ENCODE measurements around the gene MBD5. TPM values are rescaled to one million over a fixed set of nuclear protein-coding genes. Genes with fewer than 3 reads are reported as not detected.
A peak's percentile ranks its signal among the peaks of the same experiment; 100 is the strongest.

MBD5 gene
- total and polyA plus RNA-seq, 9 donors, result 12.2 to 23.6 (median 19.6) TPM

GRCh38 chr2:148501545-148501944 is 480.7 kb downstream of the MBD5 start:
- Histone ChIP-seq H3K9me3 (replicated peaks; ENCODE audit: control insufficient read depth, low read depth, low read length) (no peaks in the 10 kb centered on the region), H3K4me3 (ENCODE audit: low read length) (no peak overlapping the region), H3K27ac (ENCODE audit: low read length) (no peak overlapping the region), H3K4me1 (ENCODE audit: control insufficient read depth, insufficient read depth, low read length) (no peaks in the 10 kb centered on the region), H3K36me3 (ENCODE audit: control insufficient read depth, insufficient read depth, low read length) (peaks cover 2% of the 10 kb centered on the region), H3K27me3 (ENCODE audit: control insufficient read depth, insufficient read depth, low read length) (no peaks in the 10 kb centered on the region)
- DNase-seq, result no peak
- no CpG with 5 or more reads among the region's 1 CpG for WGBS (ENCODE audit: insufficient coverage)

- DNase-seq, result no peak
- no peaks in the 10 kb centered on the region for H3K36me3 ChIP-seq (ENCODE audit: control insufficient read depth, insufficient read depth, low read length)
- no peak overlapping the region for H3K4me3 ChIP-seq (ENCODE audit: low read length)
- H3K27me3 ChIP-seq (ENCODE audit: control insufficient read depth, insufficient read depth, low read length), result no peaks in the 10 kb centered on the region
- H3K9me3 ChIP-seq (replicated peaks; ENCODE audit: control insufficient read depth, low read depth, low read length), result no peaks in the 10 kb centered on the region
- H3K27ac ChIP-seq (ENCODE audit: low read length), result no peak overlapping the region
- no peaks in the 10 kb centered on the region for H3K4me1 ChIP-seq (ENCODE audit: control insufficient read depth, insufficient read depth, low read length)
- 80% methylated on average over 1 of the region's 2 CpGs for WGBS (ENCODE audit: insufficient coverage)
Observed at GRCh38 chr2:148503516-148503915, 482.6 kb downstream of the MBD5 start.

GRCh38 chr2:148507970-148508369 is 487.1 kb downstream of the MBD5 start:
- Histone ChIP-seq H3K36me3 (ENCODE audit: control insufficient read depth, insufficient read depth, low read length) (peaks cover 8% of the 10 kb centered on the region), H3K27me3 (ENCODE audit: control insufficient read depth, insufficient read depth, low read length) (no peaks in the 10 kb centered on the region), H3K4me1 (ENCODE audit: control insufficient read depth, insufficient read depth, low read length) (no peaks in the 10 kb centered on the region), H3K27ac (ENCODE audit: low read length) (no peak overlapping the region), H3K4me3 (ENCODE audit: low read length) (no peak overlapping the region), H3K9me3 (replicated peaks; ENCODE audit: control insufficient read depth, low read depth, low read length) (no peaks in the 10 kb centered on the region)
- 60% methylated on average over 1 of the region's 3 CpGs for WGBS (ENCODE audit: insufficient coverage)
- no peak for DNase-seq

GRCh38 chr2:148508878-148509287 is 488.0 kb downstream of the MBD5 start:
- WGBS (ENCODE audit: insufficient coverage), result no CpG with 5 or more reads among the region's 3 CpGs
- no peak overlapping the region for H3K4me3 ChIP-seq (ENCODE audit: low read length)

GRCh38 chr2:148509288-148509902 is 488.5 kb downstream of the MBD5 start:
- peaks cover 9% of the 10 kb centered on the region for H3K36me3 ChIP-seq (ENCODE audit: control insufficient read depth, insufficient read depth, low read length)
- H3K4me1 ChIP-seq (ENCODE audit: control insufficient read depth, insufficient read depth, low read length), result no peaks in the 10 kb centered on the region
- H3K9me3 ChIP-seq (replicated peaks; ENCODE audit: control insufficient read depth, low read depth, low read length), result no peaks in the 10 kb centered on the region
- 20% methylated on average over 5 of the region's 14 CpGs for WGBS (ENCODE audit: insufficient coverage)
- H3K27ac ChIP-seq (ENCODE audit: low read length), result no peak overlapping the region
- H3K27me3 ChIP-seq (ENCODE audit: control insufficient read depth, insufficient read depth, low read length), result no peaks in the 10 kb centered on the region
- peak; percentile 77 for DNase-seq
- H3K4me3 ChIP-seq (ENCODE audit: low read length), result no peak overlapping the region

More at GRCh38 chr2:148508878-148509287, 488.0 kb downstream of the MBD5 start:
- Histone ChIP-seq H3K36me3 (ENCODE audit: control insufficient read depth, insufficient read depth, low read length) (peaks cover 8% of the 10 kb centered on the region), H3K4me1 (ENCODE audit: control insufficient read depth, insufficient read depth, low read length) (no peaks in the 10 kb centered on the region), H3K27me3 (ENCODE audit: control insufficient read depth, insufficient read depth, low read length) (no peaks in the 10 kb centered on the region), H3K9me3 (replicated peaks; ENCODE audit: control insufficient read depth, low read depth, low read length) (no peaks in the 10 kb centered on the region), H3K27ac (ENCODE audit: low read length) (no peak overlapping the region)
- DNase-seq, result no peak

GRCh38 chr2:148511883-148512282 is 491.0 kb downstream of the MBD5 start:
- no peak for DNase-seq
- Histone ChIP-seq H3K27ac (ENCODE audit: low read length) (no peak overlapping the region), H3K27me3 (ENCODE audit: control insufficient read depth, insufficient read depth, low read length) (no peaks in the 10 kb centered on the region), H3K9me3 (replicated peaks; ENCODE audit: control insufficient read depth, low read depth, low read length) (no peaks in the 10 kb centered on the region), H3K4me3 (ENCODE audit: low read length) (no peak overlapping the region), H3K4me1 (ENCODE audit: control insufficient read depth, insufficient read depth, low read length) (no peaks in the 10 kb centered on the region), H3K36me3 (ENCODE audit: control insufficient read depth, insufficient read depth, low read length) (peaks cover 12% of the 10 kb centered on the region)
- 100% methylated on average over 1 of the region's 3 CpGs for WGBS (ENCODE audit: insufficient coverage)

GRCh38 chr2:148512501-148512900 is 491.6 kb downstream of the MBD5 start:
- whole genome bisulfite sequencing (ENCODE audit: insufficient coverage), result no CpG with 5 or more reads among the region's 1 CpG
- Histone ChIP-seq H3K27me3 (ENCODE audit: control insufficient read depth, insufficient read depth, low read length) (no peaks in the 10 kb centered on the region), H3K4me3 (ENCODE audit: low read length) (no peak overlapping the region), H3K4me1 (ENCODE audit: control insufficient read depth, insufficient read depth, low read length) (no peaks in the 10 kb centered on the region), H3K27ac (ENCODE audit: low read length) (no peak overlapping the region), H3K36me3 (ENCODE audit: control insufficient read depth, insufficient read depth, low read length) (peaks cover 12% of the 10 kb centered on the region), H3K9me3 (replicated peaks; ENCODE audit: control insufficient read depth, low read depth, low read length) (no peaks in the 10 kb centered on the region)
- DNase-seq, result no peak

GRCh38 chr2:148513427-148513826 is 492.5 kb downstream of the MBD5 start:
- H3K27ac ChIP-seq (ENCODE audit: low read length), result no peak overlapping the region
- H3K27me3 ChIP-seq (ENCODE audit: control insufficient read depth, insufficient read depth, low read length), result no peaks in the 10 kb centered on the region
- no peak for DNase-seq
- H3K4me3 ChIP-seq (ENCODE audit: low read length), result no peak overlapping the region
- no peaks in the 10 kb centered on the region for H3K4me1 ChIP-seq (ENCODE audit: control insufficient read depth, insufficient read depth, low read length)
- no peaks in the 10 kb centered on the region for H3K9me3 ChIP-seq (replicated peaks; ENCODE audit: control insufficient read depth, low read depth, low read length)
- WGBS (ENCODE audit: insufficient coverage), result no CpG with 5 or more reads among the region's 1 CpG
- peaks cover 12% of the 10 kb centered on the region for H3K36me3 ChIP-seq (ENCODE audit: control insufficient read depth, insufficient read depth, low read length)

GRCh38 chr2:148515120-148515519 is 494.2 kb downstream of the MBD5 start:
- H3K27ac ChIP-seq (ENCODE audit: low read length), result no peak overlapping the region
- H3K9me3 ChIP-seq (replicated peaks; ENCODE audit: control insufficient read depth, low read depth, low read length), result no peaks in the 10 kb centered on the region
- no CpG with 5 or more reads among the region's 1 CpG for WGBS (ENCODE audit: insufficient coverage)
- no peaks in the 10 kb centered on the region for H3K27me3 ChIP-seq (ENCODE audit: control insufficient read depth, insufficient read depth, low read length)
- DNase-seq, result no peak
- H3K4me1 ChIP-seq (ENCODE audit: control insufficient read depth, insufficient read depth, low read length), result no peaks in the 10 kb centered on the region
- H3K36me3 ChIP-seq (ENCODE audit: control insufficient read depth, insufficient read depth, low read length), result peaks cover 12% of the 10 kb centered on the region
- H3K4me3 ChIP-seq (ENCODE audit: low read length), result no peak overlapping the region

- Histone ChIP-seq H3K4me1 (ENCODE audit: control insufficient read depth, insufficient read depth, low read length) (no peaks in the 10 kb centered on the region), H3K9me3 (replicated peaks; ENCODE audit: control insufficient read depth, low read depth, low read length) (no peaks in the 10 kb centered on the region), H3K27me3 (ENCODE audit: control insufficient read depth, insufficient read depth, low read length) (no peaks in the 10 kb centered on the region), H3K4me3 (ENCODE audit: low read length) (no peak overlapping the region), H3K27ac (ENCODE audit: low read length) (no peak overlapping the region), H3K36me3 (ENCODE audit: control insufficient read depth, insufficient read depth, low read length) (peaks cover 11% of the 10 kb centered on the region)
- no CpG with 5 or more reads among the region's 2 CpGs for WGBS (ENCODE audit: insufficient coverage)
- no peak for DNase-seq
Observed at GRCh38 chr2:148515976-148516375, 495.1 kb downstream of the MBD5 start.

- H3K36me3 ChIP-seq (ENCODE audit: control insufficient read depth, insufficient read depth, low read length), result peaks cover 8% of the 10 kb centered on the region
- no CpG with 5 or more reads among the region's 2 CpGs for WGBS (ENCODE audit: insufficient coverage)
- H3K4me1 ChIP-seq (ENCODE audit: control insufficient read depth, insufficient read depth, low read length), result no peaks in the 10 kb centered on the region
- no peaks in the 10 kb centered on the region for H3K9me3 ChIP-seq (replicated peaks; ENCODE audit: control insufficient read depth, low read depth, low read length)
- H3K4me3 ChIP-seq (ENCODE audit: low read length), result no peak overlapping the region
- no peaks in the 10 kb centered on the region for H3K27me3 ChIP-seq (ENCODE audit: control insufficient read depth, insufficient read depth, low read length)
- H3K27ac ChIP-seq (ENCODE audit: low read length), result no peak overlapping the region
- DNase-seq, result no peak
Observed at GRCh38 chr2:148517296-148517695, 496.4 kb downstream of the MBD5 start.
